ENCODE results near the gene MLST8.
A peak's percentile ranks its signal among the peaks of the same experiment; 100 is the strongest.

The MLST8 gene, protein sequence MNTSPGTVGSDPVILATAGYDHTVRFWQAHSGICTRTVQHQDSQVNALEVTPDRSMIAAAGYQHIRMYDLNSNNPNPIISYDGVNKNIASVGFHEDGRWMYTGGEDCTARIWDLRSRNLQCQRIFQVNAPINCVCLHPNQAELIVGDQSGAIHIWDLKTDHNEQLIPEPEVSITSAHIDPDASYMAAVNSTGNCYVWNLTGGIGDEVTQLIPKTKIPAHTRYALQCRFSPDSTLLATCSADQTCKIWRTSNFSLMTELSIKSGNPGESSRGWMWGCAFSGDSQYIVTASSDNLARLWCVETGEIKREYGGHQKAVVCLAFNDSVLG

DNA sequence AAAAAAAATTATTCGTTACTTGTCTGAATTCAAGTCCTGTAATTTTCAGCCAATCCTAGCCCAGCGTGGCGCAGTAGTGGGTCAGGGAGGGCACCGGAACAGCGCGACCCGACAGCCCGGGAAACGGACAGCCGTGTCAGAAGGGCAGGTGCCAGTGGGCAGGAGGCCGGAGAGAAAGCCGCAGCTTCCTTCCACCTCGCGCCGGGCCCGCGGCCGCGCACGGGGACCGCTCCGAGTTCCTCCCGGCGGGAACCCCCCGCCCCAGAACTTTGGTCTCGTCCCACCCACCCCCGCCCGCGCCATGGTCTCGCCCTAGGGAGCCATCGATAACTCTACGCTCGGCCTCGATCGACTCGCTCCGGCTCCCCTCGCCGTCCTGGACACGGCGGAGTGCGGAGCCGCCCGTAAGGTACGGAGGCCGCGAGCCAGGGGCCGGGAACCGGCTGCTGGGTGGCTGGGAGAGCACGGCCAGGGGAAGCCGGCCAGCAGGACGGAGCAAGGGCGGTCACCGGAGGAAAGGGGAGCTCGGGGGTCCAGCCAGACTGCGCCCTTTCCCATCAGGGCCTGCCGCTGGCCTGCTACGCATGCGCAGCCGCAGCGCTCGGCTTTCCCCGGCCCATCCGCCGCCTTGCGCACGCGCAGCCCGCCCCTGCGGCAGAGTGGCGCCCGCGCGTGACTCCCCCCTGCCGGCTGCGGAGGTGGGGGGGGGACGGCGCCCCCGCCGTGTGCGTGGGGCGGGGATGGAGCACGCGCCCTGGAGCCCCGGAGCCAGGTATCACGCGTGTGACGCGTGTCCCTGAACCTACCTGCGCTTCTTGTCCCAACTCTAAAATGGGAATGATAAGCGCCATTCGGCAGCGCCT, at the start of gene MLST8:
MLST8 (plus strand) TSS at position 351 of the 863 bp plus-strand sequence. CDS start 632 bp downstream, outside the sequence.
- peak; percentile 92 for DNase-seq

DNA sequence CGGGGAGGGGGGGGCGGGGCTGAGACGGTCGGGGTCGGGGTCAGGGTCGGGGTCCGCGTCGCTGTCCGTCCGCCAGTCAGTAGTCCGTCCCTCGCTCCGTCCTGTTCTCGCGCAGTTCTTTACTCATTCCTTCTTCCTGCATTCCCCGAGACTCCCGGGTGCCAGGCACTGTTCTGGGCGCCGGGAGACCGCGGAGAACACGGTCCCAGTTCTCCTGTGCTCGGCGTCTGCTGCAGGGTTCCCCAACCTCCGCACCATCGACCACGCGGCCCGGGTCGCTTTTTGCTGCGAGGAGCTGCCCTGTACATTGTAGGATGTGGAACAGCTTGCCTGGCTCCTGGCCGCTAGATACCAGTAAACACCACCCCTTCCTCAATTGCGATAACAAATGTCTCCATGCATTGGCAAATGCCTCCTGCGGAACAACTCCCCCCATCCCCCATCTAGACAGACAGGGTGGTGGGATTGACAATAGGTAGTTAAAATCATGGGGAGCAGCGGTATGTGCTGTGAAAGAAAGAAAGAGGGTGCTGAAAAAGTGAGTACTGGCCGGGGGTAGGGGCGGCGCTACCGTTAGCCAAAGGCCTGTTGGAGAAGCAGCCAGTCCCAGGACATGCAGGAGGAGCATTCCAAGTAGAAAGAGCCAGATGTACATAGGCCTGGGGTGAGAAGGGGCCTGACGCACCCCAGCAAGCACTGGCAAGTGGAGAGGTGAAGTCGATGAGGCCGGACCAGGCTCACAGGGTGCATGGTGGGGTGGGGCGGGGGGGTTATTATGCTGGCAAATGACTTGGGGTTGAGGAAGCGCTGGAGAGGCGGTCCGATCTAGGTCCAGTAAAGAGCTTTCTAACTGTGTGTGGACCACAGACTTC, 49.0 kb upstream of the MLST8 start:
- peak; percentile 25 for DNase-seq

DNA sequence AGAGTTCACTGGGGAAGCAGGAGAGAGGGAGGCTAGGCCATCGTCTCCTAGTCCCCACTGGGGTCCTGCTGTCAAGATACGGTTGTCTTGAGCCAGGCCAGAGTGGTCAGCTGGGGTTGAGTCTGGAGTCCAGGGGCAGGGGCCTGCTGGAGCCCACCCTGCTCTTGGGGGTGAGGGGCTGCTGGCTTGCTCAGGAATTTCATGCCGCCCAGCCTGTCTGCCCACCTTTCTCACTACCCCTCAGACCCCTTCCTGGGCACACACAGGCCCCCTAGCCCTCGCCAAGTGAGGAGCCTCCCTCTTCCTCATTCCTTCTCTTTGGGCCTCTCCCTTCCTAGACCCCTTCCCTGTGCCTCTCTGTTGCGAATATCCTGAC, 48.4 kb upstream of the MLST8 start:
- DNase-seq, result no peak

DNA sequence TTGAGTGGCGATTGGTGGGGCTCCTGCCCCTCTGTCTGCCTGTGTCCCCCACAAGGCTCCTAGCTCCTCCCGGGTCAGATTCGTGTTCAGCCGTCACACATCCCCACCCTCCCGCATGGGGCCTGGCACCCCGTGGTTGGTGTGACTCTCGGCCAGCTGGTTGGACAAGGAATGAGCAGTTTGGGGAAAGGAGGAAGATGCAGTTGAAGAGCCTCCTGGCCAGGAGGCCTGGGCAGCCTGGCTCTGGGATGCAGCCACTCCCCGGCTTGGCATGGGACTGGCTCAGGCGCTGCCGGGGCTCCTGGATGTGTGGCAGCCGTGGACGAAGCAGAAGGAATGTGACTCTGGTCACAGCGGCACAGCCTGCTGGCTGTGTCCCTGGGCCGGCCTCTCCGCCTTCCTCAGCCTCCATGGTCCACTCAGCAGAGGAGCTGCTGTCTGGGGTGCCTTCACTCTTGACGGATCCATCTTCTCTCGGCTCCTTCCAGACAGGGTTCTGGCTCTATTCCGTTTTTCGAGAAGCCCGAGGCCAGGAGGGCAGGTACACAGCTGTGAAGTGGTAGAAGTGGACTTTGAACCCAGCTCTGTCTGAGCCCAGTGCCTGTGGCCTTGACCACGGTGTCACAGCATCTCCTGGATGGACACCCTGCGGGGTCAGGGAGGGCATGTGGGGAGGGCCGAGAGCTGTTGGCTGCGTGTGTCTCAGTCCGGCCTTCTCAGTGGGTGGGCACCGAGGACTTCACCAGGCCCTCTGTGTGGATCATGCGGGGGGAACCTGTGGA, 47.6 kb upstream of the MLST8 start:
- DNase-seq, result no peak

DNA sequence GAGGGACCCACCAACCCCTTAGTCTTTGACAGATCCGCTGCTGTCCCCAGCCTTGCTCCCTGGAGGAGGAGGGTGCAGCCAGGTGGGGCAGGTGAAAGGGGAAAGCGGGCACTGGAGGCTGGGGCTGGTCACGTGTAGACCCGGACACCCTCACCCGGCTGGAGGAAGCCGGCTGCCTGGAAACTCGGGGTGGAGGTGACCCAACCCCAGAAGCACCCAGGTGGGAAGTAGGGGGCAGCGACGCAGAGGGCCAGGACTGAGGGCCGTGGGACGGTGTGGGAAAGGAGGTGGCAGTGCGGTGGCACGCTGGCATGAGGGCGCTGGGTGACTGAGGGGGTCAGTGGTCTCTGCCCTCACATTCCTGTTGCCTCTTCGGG, 47.0 kb upstream of the MLST8 start:
- no peak for DNase-seq

DNA sequence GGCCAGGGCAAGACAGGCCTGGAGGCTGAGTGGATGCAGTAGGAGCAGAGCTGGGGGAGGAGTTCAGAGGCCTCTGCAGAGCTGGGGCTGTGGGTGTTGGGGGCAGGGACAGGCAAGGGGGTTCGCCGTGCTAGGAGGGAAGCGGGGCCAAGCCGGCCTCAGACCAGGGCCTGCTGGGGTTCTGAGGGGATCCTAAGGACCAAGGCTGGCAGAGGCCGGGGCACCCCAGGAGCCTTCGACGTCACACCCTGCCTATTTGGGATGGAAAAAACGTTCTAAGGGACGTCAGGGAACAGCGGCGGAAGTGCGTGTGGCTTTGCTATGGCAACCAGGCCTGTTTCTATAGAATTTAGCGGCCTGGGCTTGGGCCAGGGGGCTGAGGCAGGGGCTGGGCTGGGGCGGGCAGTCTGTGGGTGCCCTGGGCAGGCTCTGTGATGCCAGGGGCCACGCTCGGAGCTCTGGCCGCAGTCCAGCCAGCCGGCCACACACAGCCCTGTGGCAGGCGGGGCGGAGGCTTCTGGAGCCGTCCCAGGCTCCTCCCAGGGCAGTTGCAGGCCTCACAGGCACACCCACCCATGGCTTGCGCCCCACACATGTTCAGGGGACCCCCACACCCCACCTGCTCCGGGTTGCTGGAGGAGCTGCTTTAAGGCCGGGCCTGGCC, 45.9 kb upstream of the MLST8 start:
- no peak for DNase-seq

DNA sequence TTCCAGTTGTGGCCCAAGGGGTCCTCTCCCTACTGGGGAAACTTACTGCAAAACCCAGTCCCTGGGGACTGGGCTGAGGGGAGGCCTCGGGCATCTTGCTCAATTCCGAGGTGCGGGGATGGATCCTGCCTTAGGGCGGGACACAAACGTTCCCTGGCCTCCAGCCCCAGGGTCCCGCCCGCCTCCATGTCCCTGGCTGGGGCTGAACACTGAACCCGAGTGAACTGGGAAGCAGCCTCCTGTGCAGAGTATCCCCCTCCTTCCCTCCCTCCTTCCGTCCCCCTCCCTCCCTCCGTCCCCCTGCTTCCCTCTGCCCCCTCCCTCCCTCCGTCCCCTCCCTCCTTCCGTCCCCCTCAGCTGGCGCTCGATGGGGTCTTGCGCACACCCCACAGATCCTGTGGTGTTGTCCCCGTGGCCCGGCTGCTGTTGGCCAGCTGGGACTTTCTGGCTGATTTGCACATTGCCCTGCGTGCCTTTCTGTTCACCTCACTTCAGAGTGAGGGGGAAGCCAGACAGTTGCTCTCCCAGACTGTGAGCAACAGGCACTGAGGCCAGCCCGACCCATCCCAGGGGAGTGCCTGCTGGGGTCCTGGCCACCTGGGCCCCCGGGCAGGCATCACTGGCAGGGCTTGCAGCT, 44.2 kb upstream of the MLST8 start:
- DNase-seq, result no peak

DNA sequence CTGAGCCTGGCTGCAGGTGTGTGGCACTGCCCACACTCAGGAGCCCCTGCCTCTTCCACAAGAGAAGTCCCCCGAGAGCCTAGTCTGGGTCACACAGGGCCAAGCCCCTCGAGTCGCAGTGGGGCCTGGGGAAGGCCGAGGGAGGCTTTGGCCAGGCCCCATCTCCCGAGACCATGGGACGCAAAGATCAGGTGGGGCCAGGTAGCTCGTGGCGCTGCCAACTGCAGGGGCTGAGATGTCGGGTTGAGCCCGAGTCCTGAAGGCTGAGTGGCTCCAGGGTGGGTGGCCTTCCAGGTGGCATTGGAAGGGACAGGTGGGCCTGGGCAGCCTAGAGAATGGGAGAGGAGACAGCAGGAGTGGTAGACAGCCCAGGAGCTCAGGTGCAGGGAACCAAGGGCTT, 43.3 kb upstream of the MLST8 start:
- DNase-seq, result no peak

DNA sequence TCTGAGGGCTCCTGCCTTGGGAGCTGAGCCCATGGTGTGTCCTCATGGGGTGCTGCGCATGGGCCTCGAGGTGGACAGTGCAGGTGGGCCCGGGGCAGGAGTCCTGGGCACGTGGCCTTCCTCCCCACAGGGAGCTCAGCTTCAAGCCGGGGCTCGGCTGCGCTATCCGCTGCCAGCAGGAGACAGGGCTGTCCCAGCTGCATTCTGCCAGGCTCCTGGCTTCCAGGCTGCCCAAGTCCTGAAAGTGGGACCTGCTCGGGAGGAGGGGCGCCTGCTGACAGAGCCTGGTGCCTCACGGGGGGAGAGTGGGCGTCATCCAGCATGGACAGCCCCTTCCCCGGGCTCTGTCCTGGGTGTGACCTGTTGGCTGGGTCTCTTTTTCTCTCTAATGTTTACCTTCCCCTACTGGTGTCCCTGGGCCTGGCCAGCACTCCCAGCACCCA, 42.6 kb upstream of the MLST8 start:
- DNase-seq, result no peak

DNA sequence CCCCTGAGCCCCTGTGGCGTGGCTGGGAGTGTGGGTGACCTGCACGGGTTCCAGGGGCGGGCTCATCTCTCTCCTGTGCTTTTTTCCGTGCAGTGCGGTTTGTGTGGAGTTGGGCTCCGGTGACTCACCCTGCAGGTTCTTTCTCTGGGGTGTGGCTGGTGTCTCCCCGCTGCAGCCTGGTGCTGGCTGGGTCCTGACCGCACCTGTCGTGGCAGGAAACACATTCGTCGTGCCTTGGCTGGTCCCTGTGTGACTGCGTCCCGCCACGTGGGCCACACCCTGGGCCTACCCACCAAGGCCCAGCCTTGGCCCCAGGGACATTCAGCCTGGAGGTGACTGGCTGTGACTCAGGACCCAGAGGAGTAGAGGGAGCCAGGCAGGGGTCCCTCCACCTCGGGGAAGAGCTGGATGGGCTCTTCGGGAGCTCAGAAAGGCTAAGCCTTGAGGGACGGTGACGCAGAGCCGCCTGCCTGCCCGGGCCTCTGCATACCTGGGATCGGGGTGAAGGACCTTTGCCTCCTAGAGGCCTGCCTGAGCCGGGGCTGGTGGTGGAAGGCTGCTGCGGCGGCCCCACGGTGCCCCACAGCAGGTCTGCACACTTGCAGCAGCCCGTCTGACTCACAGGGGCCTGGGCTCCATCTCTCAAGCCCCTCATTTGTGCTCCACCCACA, 41.9 kb upstream of the MLST8 start:
- DNase-seq, result no peak

DNA sequence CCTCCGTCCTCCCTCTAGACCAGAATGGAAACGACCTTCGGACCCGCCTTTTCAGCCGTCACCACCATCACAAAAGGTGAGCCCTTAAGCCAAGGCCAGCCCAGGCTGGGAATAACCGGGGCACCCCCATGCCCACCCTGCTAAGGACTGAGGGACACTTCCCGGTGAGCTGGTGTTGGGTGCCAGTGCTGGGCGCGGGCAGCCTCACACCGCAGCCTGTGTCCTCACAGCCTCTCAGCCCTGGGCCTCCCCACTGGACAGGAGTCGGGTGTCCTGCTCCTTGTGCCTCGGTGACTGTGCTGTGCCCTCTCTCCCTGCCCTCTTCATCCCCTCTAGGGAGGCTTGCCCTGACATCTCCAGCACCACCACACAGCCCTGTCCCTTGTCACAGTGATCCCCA, 39.4 kb upstream of the MLST8 start:
- no peak for DNase-seq

DNA sequence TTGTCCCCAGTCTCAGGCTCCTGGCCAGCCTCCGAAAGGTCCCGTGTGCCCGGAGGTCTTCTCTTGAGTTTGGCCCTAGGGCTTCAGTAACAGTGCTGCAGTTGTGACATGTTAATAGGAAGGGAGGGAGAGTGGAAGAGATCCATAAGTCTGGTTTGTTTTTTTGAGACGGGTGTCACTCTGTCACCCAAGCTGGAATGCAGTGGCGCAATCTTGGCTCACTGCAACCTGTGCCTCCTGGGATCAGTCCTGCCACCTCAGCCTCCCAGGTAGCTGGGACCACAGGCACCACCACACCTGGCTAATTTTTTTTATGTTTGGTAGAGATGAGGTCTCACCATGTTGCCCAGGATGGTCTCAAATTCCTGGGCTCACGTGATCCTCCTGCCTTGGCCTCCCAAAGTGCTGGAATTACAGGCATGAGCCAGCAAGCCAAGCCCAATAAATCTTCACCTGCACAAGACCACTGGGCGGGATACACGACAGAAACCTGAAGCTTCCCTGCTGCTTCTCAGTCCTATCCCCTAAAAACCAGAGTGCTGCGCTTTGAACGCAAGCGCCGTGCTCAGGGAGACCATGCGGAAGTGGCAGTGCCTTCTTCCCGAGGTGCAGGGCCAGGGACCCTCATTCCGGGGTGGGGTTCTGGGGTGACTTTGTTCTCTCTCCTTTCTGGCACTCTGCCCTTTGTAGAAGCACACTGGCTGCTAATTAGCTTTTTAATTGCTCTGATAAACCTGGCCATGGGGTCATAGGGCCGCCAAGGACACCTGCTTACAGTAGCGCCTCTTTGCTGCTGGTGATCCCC, 38.8 kb upstream of the MLST8 start:
- no peak for DNase-seq

DNA sequence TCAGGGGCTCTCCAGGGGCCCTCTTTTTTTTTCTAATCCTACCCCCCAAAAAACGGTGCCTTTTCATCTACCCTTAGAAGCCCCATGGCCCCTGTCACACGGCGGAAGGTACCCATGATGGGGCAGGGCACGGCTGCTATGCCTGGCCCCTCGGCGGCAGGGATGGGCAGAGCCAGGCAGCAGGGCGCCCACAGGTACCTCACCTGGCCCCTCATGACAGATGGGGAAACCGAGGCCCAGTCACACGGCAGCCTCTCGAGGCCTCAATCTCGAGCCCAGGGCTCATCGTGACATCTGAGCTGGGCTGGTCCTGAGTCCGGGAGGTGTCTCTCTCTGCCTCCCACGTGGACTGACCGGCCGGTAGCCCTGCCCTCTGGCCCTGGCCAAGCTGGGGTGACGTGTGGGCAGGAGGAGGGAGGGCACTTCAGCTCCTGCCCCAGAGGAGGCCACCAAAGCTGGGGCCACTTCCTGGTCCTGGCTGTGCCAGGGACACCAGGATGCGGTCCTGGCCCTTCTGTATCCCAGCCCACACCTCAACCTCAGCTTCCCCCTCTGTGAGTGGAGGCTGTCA, 38.1 kb upstream of the MLST8 start:
- no peak for DNase-seq

DNA sequence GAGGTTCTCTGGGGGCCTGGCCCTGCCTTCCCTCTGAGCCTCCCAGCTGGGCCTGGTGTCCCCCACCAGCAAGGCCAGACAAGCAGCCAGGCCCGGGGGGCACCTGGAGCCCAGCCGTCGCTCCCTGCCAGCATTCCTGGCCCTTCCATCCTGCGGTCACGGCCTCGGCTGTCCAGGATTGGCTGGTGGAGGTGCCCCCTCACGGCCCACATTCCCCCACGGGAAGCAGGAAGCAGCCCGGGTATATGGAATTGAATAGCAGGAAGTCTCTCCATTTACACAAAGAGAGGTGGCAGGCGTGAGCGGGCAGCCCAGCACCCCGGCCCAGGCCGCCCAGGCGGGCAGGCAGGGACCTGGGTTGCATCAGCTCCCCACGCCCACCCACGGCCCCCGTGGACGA, 35.2 kb upstream of the MLST8 start:
- no peak for DNase-seq

DNA sequence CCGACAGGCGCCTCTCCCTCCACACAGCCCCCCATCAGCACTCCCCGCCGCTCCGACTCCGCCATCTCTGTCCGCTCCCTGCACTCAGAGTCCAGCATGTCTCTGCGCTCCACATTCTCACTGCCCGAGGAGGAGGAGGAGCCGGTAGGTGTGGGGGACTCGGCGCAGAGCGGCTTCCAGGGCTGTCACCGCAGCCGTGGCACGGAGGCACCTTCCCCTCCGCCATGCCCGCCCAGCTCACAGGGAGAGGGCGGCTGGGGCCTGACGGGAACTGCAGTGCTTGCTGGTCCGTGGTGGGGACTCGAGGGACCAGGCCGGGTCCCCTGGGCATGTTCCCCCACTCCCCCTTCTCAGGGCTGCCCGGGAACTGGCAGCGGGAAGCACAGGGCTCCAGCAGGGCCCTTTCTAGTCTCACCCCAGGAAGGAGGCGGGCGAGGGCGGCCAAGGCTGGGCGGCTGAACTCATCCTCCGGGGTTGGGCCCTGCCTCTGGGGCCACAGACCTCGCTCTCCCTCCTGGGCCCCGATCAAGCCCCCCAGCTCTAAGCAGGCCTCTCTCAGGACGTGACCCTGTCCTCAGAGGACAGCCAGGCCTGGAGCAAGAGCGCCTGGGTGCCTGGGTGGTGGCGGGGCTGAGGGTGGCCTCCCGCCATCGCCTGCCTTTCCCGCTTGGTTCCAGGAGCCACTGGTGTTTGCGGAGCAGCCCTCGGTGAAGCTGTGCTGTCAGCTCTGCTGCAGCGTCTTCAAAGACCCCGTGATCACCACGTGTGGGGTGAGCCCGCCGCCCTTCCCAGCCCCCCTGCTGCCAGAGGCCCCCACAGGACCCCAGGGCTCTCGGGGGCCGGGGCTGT, 34.4 kb upstream of the MLST8 start:
- DNase-seq, result no peak

DNA sequence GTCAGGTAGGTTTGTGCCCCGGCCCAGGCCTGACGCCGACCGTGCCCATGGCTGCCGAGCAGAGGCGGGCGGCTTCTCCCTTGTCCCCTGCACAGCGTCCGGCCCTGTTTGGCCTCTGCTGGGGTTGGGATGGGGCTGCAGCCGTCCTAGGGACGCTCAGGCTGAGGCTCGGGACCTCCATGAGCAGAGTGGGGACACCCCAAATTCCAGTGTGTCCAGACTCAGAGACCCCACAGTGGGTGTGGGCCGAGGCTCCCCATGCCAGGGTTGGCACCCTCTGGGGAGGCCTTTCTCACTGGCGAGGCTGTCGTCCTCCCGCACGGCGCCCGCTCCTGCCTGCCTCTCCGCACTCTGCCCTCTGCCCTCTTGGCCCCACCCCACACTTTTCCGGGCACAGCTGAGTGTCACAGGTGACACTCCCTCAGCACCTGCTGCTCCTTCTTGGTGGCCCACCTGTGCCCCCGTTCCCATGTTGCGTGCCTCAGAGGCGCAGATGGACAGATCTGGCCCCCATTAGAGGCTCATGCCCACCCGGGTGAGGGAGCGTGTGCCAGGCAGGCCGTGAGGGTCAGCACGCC, 33.6 kb upstream of the MLST8 start:
- no peak for DNase-seq

DNA sequence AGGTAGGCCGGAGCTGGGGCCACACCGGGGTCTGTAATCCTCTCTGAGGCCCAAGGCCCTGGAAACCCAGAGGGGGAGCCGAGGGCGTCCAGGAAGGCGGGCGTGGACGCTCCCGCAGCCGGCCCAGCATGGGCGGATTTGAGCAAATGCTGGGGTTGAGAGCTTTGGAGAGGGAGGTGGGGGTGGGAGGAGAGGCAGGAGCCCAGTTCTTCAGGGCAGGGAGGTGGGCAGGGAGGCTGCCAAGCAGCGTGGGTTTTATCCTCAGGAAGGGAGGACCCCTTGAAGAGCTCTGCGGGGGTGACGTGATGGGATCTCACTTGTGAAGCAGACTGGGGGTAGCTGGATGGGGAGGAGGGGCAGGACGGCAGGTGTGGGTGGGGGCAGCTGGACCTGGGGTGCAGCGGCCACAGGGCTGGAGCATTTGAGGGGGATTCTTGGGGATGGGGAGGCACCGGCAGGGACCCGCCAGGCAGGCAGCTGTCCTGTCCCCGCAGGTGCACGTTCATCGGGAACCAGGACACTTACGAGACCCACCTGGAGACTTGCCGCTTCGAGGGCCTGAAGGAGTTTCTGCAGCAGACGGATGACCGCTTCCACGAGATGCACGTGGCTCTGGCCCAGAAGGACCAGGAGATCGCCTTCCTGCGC, 32.4 kb upstream of the MLST8 start:
- no peak for DNase-seq

DNA sequence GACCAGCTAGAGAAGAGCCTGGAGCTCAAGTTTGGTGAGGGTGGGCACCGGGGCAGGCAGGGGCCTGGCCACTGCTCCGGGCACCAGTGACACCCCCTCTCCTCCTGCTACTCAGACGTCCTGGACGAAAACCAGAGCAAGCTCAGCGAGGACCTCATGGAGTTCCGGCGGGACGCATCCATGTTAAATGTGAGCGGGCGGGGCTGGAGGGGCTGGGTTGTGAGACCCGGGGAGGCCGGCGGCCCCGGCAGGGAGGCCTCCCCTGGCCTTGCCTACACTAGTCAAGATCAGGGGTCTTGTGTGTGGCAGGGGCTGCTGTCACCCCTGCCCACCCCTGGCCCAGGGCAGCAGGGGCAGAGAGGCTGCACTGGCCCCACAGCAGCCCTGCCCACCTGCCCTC, 31.9 kb upstream of the MLST8 start:
- DNase-seq, result no peak
